BLaER1 treated with 17β-estradiol and CSF1 and Interleukin-3, amounts not matched to agents 10 nM and 100 nM (cell line): ENCODE measurements around the gene C11orf86.
"Not testable (repeated sequence)": the region's sequence is repeated elsewhere in the genome, so short reads cannot be mapped to it uniquely, and the experiment has no call there.

Experiments
- H3K27ac ChIP-seq, 11 experiments: shearing (Covaris generic); formaldehyde crosslinking; 2 replicates each; pipeline ENCODE4 v1.8.1; 2022
- H3K27me3 ChIP-seq, 11 experiments: shearing (Covaris generic); formaldehyde crosslinking; 2 replicates each; pipeline ENCODE4 v1.8.1; 2022
- H3K36me3 ChIP-seq, 11 experiments: shearing (Covaris generic); formaldehyde crosslinking; 2 replicates each; pipeline ENCODE4 v1.8.1; 2022
- H3K4me1 ChIP-seq, 10 experiments: shearing (Covaris generic); formaldehyde crosslinking; 2 replicates each; pipeline ENCODE4 v1.8.1; 2022
- H3K4me2 ChIP-seq, 11 experiments: shearing (Covaris generic); formaldehyde crosslinking; 2 replicates each; pipeline ENCODE4 v1.8.1; 2022
- H3K4me3 ChIP-seq, 10 experiments: shearing (Covaris generic); formaldehyde crosslinking; 2 replicates each; pipeline ENCODE4 v1.8.1; 2022
- H3K9ac ChIP-seq, 11 experiments: shearing (Covaris generic); formaldehyde crosslinking; 2 replicates each; pipeline ENCODE4 v1.8.1; 2022
- H3K9me3 ChIP-seq, 11 experiments: shearing (Covaris generic); formaldehyde crosslinking; replicated peaks in 1 of 11; 2 replicates each; pipeline ENCODE4 v1.8.1; 2022
- H4K20me1 ChIP-seq, 11 experiments: shearing (Covaris generic); formaldehyde crosslinking; 2 replicates each; pipeline ENCODE4 v1.8.1; 2022
- Cebpa-rat ChIP-seq, 11 experiments: shearing (Covaris generic); IDR thresholded peaks; 2 replicates each; pipeline ENCODE4 v1.8.1; 2022

C11orf86 gene

DNA sequence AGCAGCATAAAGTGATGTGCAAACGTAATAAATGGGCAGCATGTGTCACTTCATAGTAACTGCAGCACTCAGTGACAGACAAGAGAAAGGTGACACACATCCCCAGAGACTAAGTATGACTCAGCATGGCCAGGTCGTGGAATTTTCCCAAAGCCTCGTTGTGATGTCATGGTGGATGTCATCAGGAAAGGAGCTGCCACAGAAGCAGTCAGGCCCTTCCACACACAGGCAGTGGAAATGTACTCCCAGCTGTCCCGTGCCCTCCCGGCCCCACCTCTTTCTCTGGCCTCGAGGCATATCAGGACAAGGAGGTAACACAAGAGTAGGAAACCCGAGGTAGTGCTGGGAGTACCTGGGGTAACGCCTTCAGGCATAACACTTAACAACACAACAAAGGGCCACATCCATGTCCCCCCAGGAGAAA lies 25.0 kb upstream of the C11orf86 start:
- Histone ChIP-seq H3K36me3 (peaks cover 0 to 79% (median 4%) of the 10 kb centered on the region in 11 experiments; a peak in 5 of 22 replicates), H3K27me3 (no peaks in the 10 kb centered on the region), H3K4me3 (no peak overlapping the region), H3K9me3 (no peaks in the 10 kb centered on the region), H3K4me2 (no peak overlapping the region), H3K4me1 (peaks cover 0 to 10% (median 0%) of the 10 kb centered on the region in 10 experiments; a peak in 6 of 20 replicates), H4K20me1 (peaks cover 0 to 6% (median 0%) of the 10 kb centered on the region in 11 experiments; a peak in 1 of 22 replicates), H3K9ac (no peak overlapping the region), H3K27ac (no peak overlapping the region)
- TF ChIP-seq Cebpa-rat (IDR thresholded peaks at IDR 0.05): no peak

- TF ChIP-seq Cebpa-rat (IDR thresholded peaks at IDR 0.05): no peak
- Histone ChIP-seq H4K20me1 (peaks cover 0 to 6% (median 0%) of the 10 kb centered on the region in 11 experiments; a peak in 1 of 22 replicates), H3K4me2 (no peak overlapping the region), H3K27me3 (no peaks in the 10 kb centered on the region), H3K4me1 (peaks cover 0 to 20% (median 2%) of the 10 kb centered on the region in 10 experiments; a peak in 13 of 20 replicates), H3K36me3 (peaks cover 0 to 77% (median 3%) of the 10 kb centered on the region in 11 experiments; a peak in 5 of 22 replicates), H3K9me3 (no peaks in the 10 kb centered on the region), H3K4me3 (no peak overlapping the region), H3K27ac (no peak overlapping the region), H3K9ac (no peak overlapping the region)
Observed at GRCh38 chr11:66951135-66951534, 24.0 kb upstream of the C11orf86 start.

GRCh38 chr11:66951927-66952337 lies 23.2 kb upstream of the C11orf86 start:
- TF ChIP-seq Cebpa-rat (IDR thresholded peaks at IDR 0.05): no peak
- H3K9me3 ChIP-seq: no peaks in the 10 kb centered on the region
- H3K4me3 ChIP-seq: no peak overlapping the region
- H3K36me3 ChIP-seq: peaks cover 0 to 69% (median 0%) of the 10 kb centered on the region in 11 experiments; a peak in 5 of 22 replicates
- H3K27ac ChIP-seq: no peak overlapping the region
- peaks cover 0 to 6% (median 0%) of the 10 kb centered on the region in 11 experiments; a peak in 1 of 22 replicates for H4K20me1 ChIP-seq
- no peaks in the 10 kb centered on the region for H3K27me3 ChIP-seq
- peaks cover 6 to 28% (median 10%) of the 10 kb centered on the region in 10 experiments for H3K4me1 ChIP-seq
- peak overlapping the region in 1 of 11 experiments; percentile 10; a peak in 1 of 22 replicates for H3K9ac ChIP-seq
- no peak overlapping the region for H3K4me2 ChIP-seq

DNA sequence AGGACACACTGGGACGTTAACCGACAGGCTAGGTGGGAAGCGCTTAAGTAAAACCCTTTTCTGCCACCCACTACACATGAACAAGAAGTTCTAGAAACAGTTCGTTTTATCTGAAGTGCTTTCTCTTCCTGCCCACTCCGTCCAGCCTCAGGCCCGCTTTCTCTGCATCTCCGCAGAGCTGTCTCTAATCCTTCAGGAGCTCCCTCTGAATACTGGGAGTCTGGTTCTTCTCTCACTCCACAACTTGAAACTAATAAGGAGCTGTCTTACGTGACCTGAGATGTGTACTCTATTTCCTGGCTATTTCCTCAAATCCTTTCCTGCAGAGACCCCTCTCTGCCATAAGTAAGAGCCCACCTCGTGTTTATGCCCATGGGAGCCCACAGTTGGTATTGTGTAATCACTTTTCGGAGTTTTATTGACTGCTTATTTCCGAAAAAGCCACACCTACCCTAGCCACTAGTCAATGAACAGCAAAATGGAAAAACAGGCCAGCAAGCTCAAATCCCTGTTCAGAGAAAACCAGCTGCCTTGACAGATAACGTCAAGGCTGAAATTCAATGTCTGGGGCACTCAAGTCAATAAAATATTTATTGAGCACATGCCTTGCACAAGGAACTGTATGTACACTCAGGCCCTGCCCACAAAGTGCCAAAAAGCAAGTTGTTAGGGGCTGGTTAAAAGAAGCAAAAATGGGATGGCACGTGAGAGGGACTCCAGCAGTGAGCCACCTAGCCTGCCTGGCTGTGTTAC lies 21.8 kb upstream of the C11orf86 start:
- Histone ChIP-seq H3K36me3 (peaks cover 0 to 56% (median 0%) of the 10 kb centered on the region in 11 experiments; a peak in 5 of 22 replicates), H3K27ac (no peak overlapping the region), H3K4me2 (no peak overlapping the region), H3K9me3 (no peaks in the 10 kb centered on the region), H4K20me1 (peaks cover 0 to 6% (median 0%) of the 10 kb centered on the region in 11 experiments; a peak in 1 of 22 replicates), H3K9ac (no peak overlapping the region), H3K4me1 (peaks cover 15 to 37% (median 19%) of the 10 kb centered on the region in 10 experiments), H3K27me3 (no peaks in the 10 kb centered on the region), H3K4me3 (no peak overlapping the region)
- peak in 1 of 11 experiments; percentile 34; a peak in 2 of 22 replicates for TF ChIP-seq Cebpa-rat (IDR thresholded peaks at IDR 0.05)

GRCh38 chr11:66956689-66957290 lies 18.3 kb upstream of the C11orf86 start:
- Histone ChIP-seq H4K20me1 (no peaks in the 10 kb centered on the region; a peak in 1 of 22 replicates), H3K27me3 (no peaks in the 10 kb centered on the region), H3K4me2 (peak overlapping the region; percentile 60 to 92 (median 85)), H3K4me1 (peaks cover 23 to 49% (median 34%) of the 10 kb centered on the region in 10 experiments), H3K9me3 (peaks cover 0 to 31% (median 0%) of the 10 kb centered on the region in 11 experiments; a peak in 10 of 22 replicates), H3K9ac (peak overlapping the region in 5 of 11 experiments; percentile 2 to 62 (median 34); a peak in 6 of 22 replicates), H3K27ac (peak overlapping the region in 5 of 11 experiments; percentile 11 to 68 (median 45); a peak in 8 of 22 replicates), H3K4me3 (peak overlapping the region in 4 of 10 experiments; percentile 56 to 75 (median 60); a peak in 4 of 20 replicates), H3K36me3 (peaks cover 0 to 25% (median 0%) of the 10 kb centered on the region in 11 experiments; a peak in 3 of 22 replicates)
- no peak for TF ChIP-seq Cebpa-rat (IDR thresholded peaks at IDR 0.05)

DNA sequence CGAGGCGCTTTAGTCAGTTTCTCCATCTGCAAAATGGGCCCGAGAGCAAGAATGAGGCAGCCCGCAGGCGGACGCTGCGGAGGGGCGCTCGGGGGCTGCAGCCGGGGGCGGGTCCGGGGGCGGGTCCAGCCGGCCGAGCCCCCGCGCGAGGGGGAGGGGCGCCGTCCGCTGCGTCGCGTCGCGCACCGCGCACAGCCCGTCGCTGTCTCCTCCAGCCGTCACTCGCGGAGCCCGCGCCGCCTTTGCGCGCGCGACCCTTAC lies 17.2 kb upstream of the C11orf86 start:
- Histone ChIP-seq H3K36me3 (peaks cover 0 to 15% (median 0%) of the 10 kb centered on the region in 11 experiments; a peak in 3 of 22 replicates), H3K4me3 (peak overlapping the region; percentile 56 to 75 (median 61)), H3K9ac (peak overlapping the region; percentile 50 to 80 (median 73); a peak in 19 of 22 replicates), H4K20me1 (no peaks in the 10 kb centered on the region; a peak in 1 of 22 replicates), H3K9me3 (peaks cover 0 to 37% (median 0%) of the 10 kb centered on the region in 11 experiments; a peak in 10 of 22 replicates), H3K27ac (peak overlapping the region in 7 of 11 experiments; percentile 30 to 71 (median 56); a peak in 12 of 22 replicates), H3K4me2 (peak overlapping the region; percentile 60 to 92 (median 85)), H3K27me3 (no peaks in the 10 kb centered on the region), H3K4me1 (peaks cover 23 to 59% (median 37%) of the 10 kb centered on the region in 10 experiments)
- no peak for TF ChIP-seq Cebpa-rat (IDR thresholded peaks at IDR 0.05)

- Histone ChIP-seq H3K36me3 (peaks cover 0 to 10% (median 0%) of the 10 kb centered on the region in 11 experiments; a peak in 3 of 22 replicates), H3K27me3 (no peaks in the 10 kb centered on the region), H3K4me1 (peaks cover 23 to 64% (median 40%) of the 10 kb centered on the region in 10 experiments), H4K20me1 (no peaks in the 10 kb centered on the region; a peak in 1 of 22 replicates), H3K4me3 (peak within 1 kb of the TSS; percentile 56 to 75 (median 61)), H3K9me3 (peaks cover 0 to 37% (median 0%) of the 10 kb centered on the region in 11 experiments; a peak in 10 of 22 replicates), H3K4me2 (peak within 1 kb of the TSS; percentile 60 to 92 (median 85)), H3K9ac (peak within 1 kb of the TSS; percentile 50 to 80 (median 73); a peak in 20 of 22 replicates), H3K27ac (peak within 1 kb of the TSS in 9 of 11 experiments; percentile 19 to 71 (median 56); a peak in 18 of 22 replicates)
- TF ChIP-seq Cebpa-rat (IDR thresholded peaks at IDR 0.05): no peak
Observed at GRCh38 chr11:66958232-66958955, 16.7 kb upstream of the C11orf86 start, which contains the start of gene PC. Gene PC (minus strand): TSS chr11:66958383. CDS start chr11:66872159, 86,224 bp downstream.

DNA sequence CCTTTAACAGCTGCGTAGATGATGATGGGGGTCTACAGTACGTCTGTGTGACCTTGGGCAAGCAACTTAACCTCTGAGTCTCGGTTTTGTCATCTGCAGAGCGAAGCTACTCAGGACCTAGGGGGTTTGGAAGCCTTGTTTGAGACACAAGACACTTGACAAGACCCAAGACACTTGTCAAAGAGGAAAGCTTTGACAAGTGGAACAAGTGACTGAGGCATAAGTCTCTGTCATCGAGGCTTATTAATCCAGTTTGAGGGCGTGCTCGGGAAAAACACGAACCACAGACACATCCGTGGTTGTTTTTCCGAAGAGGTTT lies 16.2 kb upstream of the C11orf86 start:
- Histone ChIP-seq H3K36me3 (peaks cover 0 to 5% (median 0%) of the 10 kb centered on the region in 11 experiments; a peak in 1 of 22 replicates), H3K9ac (peak overlapping the region in 3 of 11 experiments; percentile 13 to 40 (median 37); a peak in 3 of 22 replicates), H3K9me3 (peaks cover 0 to 37% (median 0%) of the 10 kb centered on the region in 11 experiments; a peak in 10 of 22 replicates), H3K4me1 (peaks cover 23 to 69% (median 45%) of the 10 kb centered on the region in 10 experiments), H3K4me3 (peak overlapping the region in 9 of 10 experiments; percentile 32 to 75 (median 61); a peak in 14 of 20 replicates), H3K4me2 (peak overlapping the region; percentile 36 to 87 (median 83)), H3K27ac (peak overlapping the region in 9 of 11 experiments; percentile 19 to 71 (median 30); a peak in 14 of 22 replicates), H3K27me3 (no peaks in the 10 kb centered on the region), H4K20me1 (no peaks in the 10 kb centered on the region; a peak in 1 of 22 replicates)
- TF ChIP-seq Cebpa-rat (IDR thresholded peaks at IDR 0.05): no peak

- H3K4me3 ChIP-seq, H3K36me3 ChIP-seq, H3K9ac ChIP-seq, H4K20me1 ChIP-seq, H3K27me3 ChIP-seq: not testable (repeated sequence)
- Histone ChIP-seq H3K9me3 (peaks cover 0 to 37% (median 0%) of the 10 kb centered on the region in 11 experiments; a peak in 10 of 22 replicates), H3K27ac (0 out of 22 replicates have a peak overlapping the region, but pooled peaks of 2 of the 11 experiments have one; percentile 27 to 35), H3K4me2 (peak overlapping the region in 6 of 11 experiments; percentile 0 to 38 (median 27); a peak in 7 of 22 replicates), H3K4me1 (peaks cover 19 to 62% (median 39%) of the 10 kb centered on the region in 10 experiments)
Observed at GRCh38 chr11:66961691-66962213, 13.4 kb upstream of the C11orf86 start.
